ENCODE results near the gene INPP4B. TPM values are rescaled to one million over a fixed set of nuclear protein-coding genes. Genes with fewer than 3 reads are reported as not detected.

INPP4B gene
- total and polyA plus RNA-seq, 3 donors from 2014 or later, result 23.2 to 64.5 (median 55.2) TPM

DNA sequence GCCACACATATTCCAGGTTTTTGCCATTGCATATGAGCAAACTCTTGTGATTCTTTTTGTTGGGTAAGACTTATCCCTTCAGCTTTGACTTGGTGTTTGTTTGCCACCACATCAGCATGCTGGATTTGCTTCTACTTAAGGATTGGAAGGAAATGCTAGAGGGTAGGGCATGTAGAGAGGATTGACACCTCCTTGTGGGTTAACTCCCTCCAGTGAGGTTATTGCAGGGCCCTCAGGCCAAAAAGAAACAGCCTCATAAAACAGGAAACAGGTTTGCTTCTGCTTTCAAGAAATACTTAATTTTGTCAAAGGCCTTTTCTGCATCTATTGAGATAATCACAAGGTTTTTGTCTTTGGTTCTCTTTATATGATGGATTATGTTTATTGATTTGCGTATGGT lies 15.2 kb upstream of the INPP4B start:
- intact Hi-C loops (cut with DNase I; ENCODE audit: low total_unique reads), result no loop called here
- DNase-seq, result no peak
- no peaks in the 10 kb centered on the region for H3K4me1 ChIP-seq
- WGBS, 2 donors, result 95 to 100% methylated on average over 1 of the region's 1 CpG
- no peak overlapping the region for H3K4me3 ChIP-seq
- TF ChIP-seq CTCF (IDR thresholded peaks at IDR 0.05) (no peak), POLR2A (IDR thresholded peaks at IDR 0.05) (no peak)
- H3K27ac ChIP-seq, result no peak overlapping the region
- H3K9me3 ChIP-seq, result no peaks in the 10 kb centered on the region
- no peaks in the 10 kb centered on the region for H3K27me3 ChIP-seq
- no peaks in the 10 kb centered on the region for H3K36me3 ChIP-seq (ENCODE audit: low read depth, missing control alignments)

DNA sequence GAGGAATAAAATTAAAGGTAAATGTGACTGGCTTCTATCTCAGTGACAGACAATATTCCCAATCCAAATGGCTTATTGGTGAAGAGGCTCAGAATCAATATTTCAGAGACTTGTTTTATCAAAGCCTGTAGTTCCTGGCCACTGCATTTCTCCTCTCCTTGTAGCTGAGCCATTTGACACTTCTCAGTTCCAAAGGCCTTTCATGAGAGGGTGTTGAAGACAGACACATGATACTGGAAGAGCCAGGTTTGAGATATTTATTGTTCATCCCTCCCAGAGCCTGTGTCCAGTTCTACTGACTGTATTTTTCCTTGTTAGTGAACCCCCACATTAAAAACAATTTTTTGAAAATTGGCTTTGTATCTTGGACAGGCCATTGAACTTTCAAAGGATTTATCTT lies 12.9 kb upstream of the INPP4B start:
- H3K4me3 ChIP-seq, result no peak overlapping the region
- DNase-seq, result no peak
- no peaks in the 10 kb centered on the region for H3K36me3 ChIP-seq (ENCODE audit: low read depth, missing control alignments)
- no peak overlapping the region for H3K27ac ChIP-seq
- intact Hi-C loops (cut with DNase I; ENCODE audit: low total_unique reads), result no loop called here
- no peaks in the 10 kb centered on the region for H3K9me3 ChIP-seq
- no peaks in the 10 kb centered on the region for H3K27me3 ChIP-seq
- TF ChIP-seq POLR2A (IDR thresholded peaks at IDR 0.05) (no peak), CTCF (IDR thresholded peaks at IDR 0.05) (no peak)
- no peaks in the 10 kb centered on the region for H3K4me1 ChIP-seq

DNA sequence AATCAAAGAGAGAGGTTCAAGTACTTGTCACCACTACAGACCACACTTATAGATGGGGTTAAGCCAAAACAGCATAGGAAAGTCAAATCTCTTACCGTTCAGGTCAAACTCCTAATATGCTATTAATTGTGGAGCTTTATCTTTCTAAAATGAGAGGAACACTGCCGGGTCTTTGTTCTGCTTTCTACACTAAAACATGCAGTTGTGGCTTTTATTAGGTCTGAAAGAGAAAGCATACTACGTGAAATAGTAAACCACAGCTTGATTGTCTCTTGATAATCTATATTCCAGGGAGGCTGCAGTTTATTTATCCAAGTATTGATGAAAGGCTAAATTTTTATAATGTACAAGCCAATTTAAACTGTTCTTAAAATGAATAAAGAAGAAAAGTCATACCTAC lies 12.3 kb upstream of the INPP4B start:
- Histone ChIP-seq H3K4me3 (no peak overlapping the region), H3K4me1 (no peaks in the 10 kb centered on the region), H3K27me3 (no peaks in the 10 kb centered on the region), H3K27ac (no peak overlapping the region), H3K36me3 (ENCODE audit: low read depth, missing control alignments) (no peaks in the 10 kb centered on the region), H3K9me3 (no peaks in the 10 kb centered on the region)
- 66 to 72% methylated on average over 3 of the region's 3 CpGs for WGBS, 2 donors
- TF ChIP-seq CTCF (IDR thresholded peaks at IDR 0.05), result no peak
- no peak for TF ChIP-seq POLR2A (IDR thresholded peaks at IDR 0.05)
- no peak for DNase-seq
- intact Hi-C loops (cut with DNase I; ENCODE audit: low total_unique reads), result no loop called here

- WGBS, 2 donors, result 78 to 84% methylated on average over 2 of the region's 2 CpGs
These were observed 10.5 kb upstream of the INPP4B start for GRCh38 chr4:142856576-142856975.

More at GRCh38 chr4:142856576-142856975, 10.5 kb upstream of the INPP4B start:
- no peak for DNase-seq
- no peak overlapping the region for H3K4me3 ChIP-seq
- H3K27me3 ChIP-seq, result no peaks in the 10 kb centered on the region
- intact Hi-C loops (cut with DNase I; ENCODE audit: low total_unique reads), result no loop called here
- no peak for TF ChIP-seq CTCF (IDR thresholded peaks at IDR 0.05)
- no peak for TF ChIP-seq POLR2A (IDR thresholded peaks at IDR 0.05)
- no peaks in the 10 kb centered on the region for H3K9me3 ChIP-seq
- no peak overlapping the region for H3K27ac ChIP-seq
- no peaks in the 10 kb centered on the region for H3K36me3 ChIP-seq (ENCODE audit: low read depth, missing control alignments)
- H3K4me1 ChIP-seq, result no peaks in the 10 kb centered on the region

Data from testis (tissue), 3 donors.